C4-2B (cell line): ENCODE data around the gene PLD5.

Experiments used
- ZFX ChIP-seq: fragments of 450-650 bp; IDR thresholded peaks from 2 replicates; pipeline ENCODE4 v1.6.1; 2017
- TF ChIP-seq, protein P1 (sequence below): fragments of 450-650 bp; conservative IDR thresholded peaks from 2 replicates; pipeline ENCODE4 v1.5.1; 2017; ENCODE audit warnings: mild to moderate bottlenecking

DNA sequence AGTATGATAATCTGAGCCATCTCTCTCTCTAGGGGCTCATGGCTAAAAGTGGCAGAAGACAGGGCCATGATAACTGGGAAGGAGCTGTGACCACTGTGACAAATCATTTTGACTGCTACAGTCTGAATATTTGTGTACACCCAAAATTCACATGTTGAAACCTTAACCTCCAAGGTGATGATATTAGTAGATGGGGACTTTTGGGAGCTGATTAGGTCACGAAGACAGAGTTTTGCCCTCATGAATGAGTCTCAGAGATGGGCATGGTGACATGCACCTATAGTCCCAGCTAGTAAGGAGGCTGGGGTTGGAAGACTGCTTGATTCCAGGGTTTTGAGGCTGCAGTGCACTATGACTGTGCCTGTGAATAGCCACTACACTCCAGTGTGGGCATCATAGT, 174.9 kb downstream of the PLD5 start:
- TF ChIP-seq, protein P1, sequence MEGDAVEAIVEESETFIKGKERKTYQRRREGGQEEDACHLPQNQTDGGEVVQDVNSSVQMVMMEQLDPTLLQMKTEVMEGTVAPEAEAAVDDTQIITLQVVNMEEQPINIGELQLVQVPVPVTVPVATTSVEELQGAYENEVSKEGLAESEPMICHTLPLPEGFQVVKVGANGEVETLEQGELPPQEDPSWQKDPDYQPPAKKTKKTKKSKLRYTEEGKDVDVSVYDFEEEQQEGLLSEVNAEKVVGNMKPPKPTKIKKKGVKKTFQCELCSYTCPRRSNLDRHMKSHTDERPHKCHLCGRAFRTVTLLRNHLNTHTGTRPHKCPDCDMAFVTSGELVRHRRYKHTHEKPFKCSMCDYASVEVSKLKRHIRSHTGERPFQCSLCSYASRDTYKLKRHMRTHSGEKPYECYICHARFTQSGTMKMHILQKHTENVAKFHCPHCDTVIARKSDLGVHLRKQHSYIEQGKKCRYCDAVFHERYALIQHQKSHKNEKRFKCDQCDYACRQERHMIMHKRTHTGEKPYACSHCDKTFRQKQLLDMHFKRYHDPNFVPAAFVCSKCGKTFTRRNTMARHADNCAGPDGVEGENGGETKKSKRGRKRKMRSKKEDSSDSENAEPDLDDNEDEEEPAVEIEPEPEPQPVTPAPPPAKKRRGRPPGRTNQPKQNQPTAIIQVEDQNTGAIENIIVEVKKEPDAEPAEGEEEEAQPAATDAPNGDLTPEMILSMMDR: no peak
- no peak for TF ChIP-seq ZFX
